Measurements from ENCODE around the gene PAQR7. TPM values are rescaled to one million over a fixed set of nuclear protein-coding genes. Genes with fewer than 3 reads are reported as not detected.

The PAQR7 gene
- total RNA-seq, 1 experiment from 2014 or later, result 6.7 TPM

DNA sequence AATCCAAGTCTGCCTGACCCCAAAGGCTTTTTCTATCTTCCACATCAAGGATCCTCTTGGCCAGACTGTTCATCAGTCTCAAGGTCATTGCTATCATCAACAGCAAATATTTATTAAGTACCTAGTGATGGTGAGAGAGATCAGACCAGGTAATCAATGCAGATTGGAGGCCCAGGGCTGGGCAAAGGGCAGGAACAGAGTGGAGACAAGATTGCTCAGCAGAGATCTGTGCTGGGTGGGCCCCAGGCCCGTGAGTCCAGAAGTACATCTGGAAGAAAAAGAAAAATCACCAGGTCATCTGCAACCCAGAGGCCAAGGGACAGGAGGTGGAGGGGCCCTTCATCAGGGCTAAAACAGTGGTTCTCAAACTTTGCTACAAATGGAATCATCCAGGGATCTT is 10.1 kb upstream of the PAQR7 start:
- no peak for DNase-seq (ENCODE audit: low spot score)
- no peak overlapping the region for H3K27ac Mint-ChIP-seq
- ChIA-PET POLR2A (no interaction called here), CTCF (interaction anchor here (1.0 kb wide), 1 partner anchor 10 kb away, joined by 3 read pairs; no protein-coding TSS in a partner anchor)
- H3K36me3 Mint-ChIP-seq, result no peaks in the 10 kb centered on the region
- no peak for ATAC-seq
- no peaks in the 10 kb centered on the region for H3K9me3 Mint-ChIP-seq
- no peak for TF ChIP-seq FOXP1 (CRISPR knock-in tag; IDR thresholded peaks at IDR 0.05; ENCODE audit: borderline replicate concordance)
- no peak for TF ChIP-seq ZNF219 (CRISPR knock-in tag; IDR thresholded peaks at IDR 0.05; ENCODE audit: borderline replicate concordance)
- no peak for TF ChIP-seq ZNF425 (CRISPR knock-in tag; conservative IDR thresholded peaks at IDR 0.05)
- TF ChIP-seq CREB1 (CRISPR knock-in tag; IDR thresholded peaks at IDR 0.05), result no peak
- TF ChIP-seq, protein P1, sequence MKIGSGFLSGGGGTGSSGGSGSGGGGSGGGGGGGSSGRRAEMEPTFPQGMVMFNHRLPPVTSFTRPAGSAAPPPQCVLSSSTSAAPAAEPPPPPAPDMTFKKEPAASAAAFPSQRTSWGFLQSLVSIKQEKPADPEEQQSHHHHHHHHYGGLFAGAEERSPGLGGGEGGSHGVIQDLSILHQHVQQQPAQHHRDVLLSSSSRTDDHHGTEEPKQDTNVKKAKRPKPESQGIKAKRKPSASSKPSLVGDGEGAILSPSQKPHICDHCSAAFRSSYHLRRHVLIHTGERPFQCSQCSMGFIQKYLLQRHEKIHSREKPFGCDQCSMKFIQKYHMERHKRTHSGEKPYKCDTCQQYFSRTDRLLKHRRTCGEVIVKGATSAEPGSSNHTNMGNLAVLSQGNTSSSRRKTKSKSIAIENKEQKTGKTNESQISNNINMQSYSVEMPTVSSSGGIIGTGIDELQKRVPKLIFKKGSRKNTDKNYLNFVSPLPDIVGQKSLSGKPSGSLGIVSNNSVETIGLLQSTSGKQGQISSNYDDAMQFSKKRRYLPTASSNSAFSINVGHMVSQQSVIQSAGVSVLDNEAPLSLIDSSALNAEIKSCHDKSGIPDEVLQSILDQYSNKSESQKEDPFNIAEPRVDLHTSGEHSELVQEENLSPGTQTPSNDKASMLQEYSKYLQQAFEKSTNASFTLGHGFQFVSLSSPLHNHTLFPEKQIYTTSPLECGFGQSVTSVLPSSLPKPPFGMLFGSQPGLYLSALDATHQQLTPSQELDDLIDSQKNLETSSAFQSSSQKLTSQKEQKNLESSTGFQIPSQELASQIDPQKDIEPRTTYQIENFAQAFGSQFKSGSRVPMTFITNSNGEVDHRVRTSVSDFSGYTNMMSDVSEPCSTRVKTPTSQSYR (CRISPR knock-in tag; IDR thresholded peaks at IDR 0.05), result no peak
- H3K27me3 Mint-ChIP-seq (ENCODE audit: low read depth), result no peaks in the 10 kb centered on the region; the same call in 1 of the 2 replicates
- no peak overlapping the region for H3K4me3 Mint-ChIP-seq
- H3K4me1 Mint-ChIP-seq, result peaks cover 13% of the 10 kb centered on the region

GRCh38 chr1:25881266-25881665 is 5.8 kb upstream of the PAQR7 start:
- no peak overlapping the region for H3K27ac Mint-ChIP-seq
- ChIA-PET CTCF (interaction anchor here (1.3 to 1.4 kb wide), 2 partner anchors 14 to 72 kb away, joined by 3 to 6 read pairs; no protein-coding TSS in a partner anchor), POLR2A (no interaction called here)
- TF ChIP-seq FOXP1 (CRISPR knock-in tag; IDR thresholded peaks at IDR 0.05; ENCODE audit: borderline replicate concordance) (no peak), TEAD1 (CRISPR knock-in tag; IDR thresholded peaks at IDR 0.05) (no peak), SMAD3 (CRISPR knock-in tag; IDR thresholded peaks at IDR 0.05; ENCODE audit: borderline replicate concordance) (no peak), ZNF263 (CRISPR knock-in tag; IDR thresholded peaks at IDR 0.05; ENCODE audit: low read depth) (no peak), ZNF423 (CRISPR knock-in tag; IDR thresholded peaks at IDR 0.05) (no peak), CBFB (CRISPR knock-in tag; IDR thresholded peaks at IDR 0.05; ENCODE audit: low read depth) (no peak), IRF2 (CRISPR knock-in tag; IDR thresholded peaks at IDR 0.05; ENCODE audit: borderline replicate concordance, low read depth) (no peak), MXD4 (CRISPR knock-in tag; IDR thresholded peaks at IDR 0.05; ENCODE audit: borderline replicate concordance) (no peak), ATF3 (CRISPR knock-in tag; conservative IDR thresholded peaks at IDR 0.05) (no peak), ZNF317 (CRISPR knock-in tag; IDR thresholded peaks at IDR 0.05; ENCODE audit: borderline replicate concordance, low read depth) (no peak), MYBL2 (CRISPR knock-in tag; IDR thresholded peaks at IDR 0.05) (no peak), FOXJ3 (CRISPR knock-in tag; IDR thresholded peaks at IDR 0.05; ENCODE audit: borderline replicate concordance) (no peak), CREB1 (CRISPR knock-in tag; IDR thresholded peaks at IDR 0.05) (no peak)
- TF ChIP-seq, protein P1 (CRISPR knock-in tag; IDR thresholded peaks at IDR 0.05), result no peak
- TF ChIP-seq, protein P2, sequence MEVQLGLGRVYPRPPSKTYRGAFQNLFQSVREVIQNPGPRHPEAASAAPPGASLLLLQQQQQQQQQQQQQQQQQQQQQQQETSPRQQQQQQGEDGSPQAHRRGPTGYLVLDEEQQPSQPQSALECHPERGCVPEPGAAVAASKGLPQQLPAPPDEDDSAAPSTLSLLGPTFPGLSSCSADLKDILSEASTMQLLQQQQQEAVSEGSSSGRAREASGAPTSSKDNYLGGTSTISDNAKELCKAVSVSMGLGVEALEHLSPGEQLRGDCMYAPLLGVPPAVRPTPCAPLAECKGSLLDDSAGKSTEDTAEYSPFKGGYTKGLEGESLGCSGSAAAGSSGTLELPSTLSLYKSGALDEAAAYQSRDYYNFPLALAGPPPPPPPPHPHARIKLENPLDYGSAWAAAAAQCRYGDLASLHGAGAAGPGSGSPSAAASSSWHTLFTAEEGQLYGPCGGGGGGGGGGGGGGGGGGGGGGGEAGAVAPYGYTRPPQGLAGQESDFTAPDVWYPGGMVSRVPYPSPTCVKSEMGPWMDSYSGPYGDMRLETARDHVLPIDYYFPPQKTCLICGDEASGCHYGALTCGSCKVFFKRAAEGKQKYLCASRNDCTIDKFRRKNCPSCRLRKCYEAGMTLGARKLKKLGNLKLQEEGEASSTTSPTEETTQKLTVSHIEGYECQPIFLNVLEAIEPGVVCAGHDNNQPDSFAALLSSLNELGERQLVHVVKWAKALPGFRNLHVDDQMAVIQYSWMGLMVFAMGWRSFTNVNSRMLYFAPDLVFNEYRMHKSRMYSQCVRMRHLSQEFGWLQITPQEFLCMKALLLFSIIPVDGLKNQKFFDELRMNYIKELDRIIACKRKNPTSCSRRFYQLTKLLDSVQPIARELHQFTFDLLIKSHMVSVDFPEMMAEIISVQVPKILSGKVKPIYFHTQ (CRISPR knock-in tag; IDR thresholded peaks at IDR 0.05), result no peak
- no peak for ATAC-seq
- H3K9me3 Mint-ChIP-seq, result no peaks in the 10 kb centered on the region
- no peak overlapping the region for H3K4me3 Mint-ChIP-seq
- peaks cover 5% of the 10 kb centered on the region for H3K4me1 Mint-ChIP-seq
- no peaks in the 10 kb centered on the region for H3K36me3 Mint-ChIP-seq
- DNase-seq (ENCODE audit: low spot score), result no peak
- H3K27me3 Mint-ChIP-seq (ENCODE audit: low read depth), result peaks cover 20% of the 10 kb centered on the region

Data from WTC11 (cell line).